Measurements from ENCODE around the gene SMARCA1. TPM values are rescaled to one million over a fixed set of nuclear protein-coding genes. Genes with fewer than 3 reads are reported as not detected.

Gene SMARCA1
- polyA plus RNA-seq, 1 experiment = 76.9 TPM

- TF ChIP-seq CTCF (IDR thresholded peaks at IDR 0.05; ENCODE audit: low read depth, low read length) = no peak
- CTCF ChIA-PET = no interaction called here
- no peaks in the 10 kb centered on the region for H3K27me3 ChIP-seq (ENCODE audit: control insufficient read depth, insufficient read depth, low read length)
- POLR2A ChIA-PET = no interaction called here
- no peak overlapping the region for H3K27ac ChIP-seq (ENCODE audit: low read depth, low read length)
- no peak overlapping the region for H3K4me3 ChIP-seq (ENCODE audit: low read depth, low read length)
- DNase-seq (ENCODE audit: low read depth, low spot score) = no peak
- no peaks in the 10 kb centered on the region for H3K9me3 ChIP-seq (ENCODE audit: control insufficient read depth, insufficient read depth, low read length)
Observed at GRCh38 chrX:129494887-129495286, 28.4 kb downstream of the SMARCA1 start.

- CTCF ChIA-PET = no interaction called here
- no peak for TF ChIP-seq CTCF (IDR thresholded peaks at IDR 0.05; ENCODE audit: low read depth, low read length)
- Histone ChIP-seq H3K9me3 (ENCODE audit: control insufficient read depth, insufficient read depth, low read length) (no peaks in the 10 kb centered on the region), H3K27me3 (ENCODE audit: control insufficient read depth, insufficient read depth, low read length) (no peaks in the 10 kb centered on the region), H3K27ac (ENCODE audit: low read depth, low read length) (no peak overlapping the region), H3K4me3 (ENCODE audit: low read depth, low read length) (no peak overlapping the region)
- no peak for DNase-seq (ENCODE audit: low read depth, low spot score)
- POLR2A ChIA-PET = no interaction called here
Observed at GRCh38 chrX:129493643-129494042, 29.6 kb downstream of the SMARCA1 start.

- DNase-seq (ENCODE audit: low read depth, low spot score) = no peak
- no peaks in the 10 kb centered on the region for H3K27me3 ChIP-seq (ENCODE audit: control insufficient read depth, insufficient read depth, low read length)
- POLR2A ChIA-PET = no interaction called here
- H3K27ac ChIP-seq (ENCODE audit: low read depth, low read length) = no peak overlapping the region
- CTCF ChIA-PET = no interaction called here
- TF ChIP-seq CTCF (IDR thresholded peaks at IDR 0.05; ENCODE audit: low read depth, low read length) = no peak
- no peak overlapping the region for H3K4me3 ChIP-seq (ENCODE audit: low read depth, low read length)
- no peaks in the 10 kb centered on the region for H3K9me3 ChIP-seq (ENCODE audit: control insufficient read depth, insufficient read depth, low read length)
Observed at GRCh38 chrX:129490330-129490729, 33.0 kb downstream of the SMARCA1 start.

GRCh38 chrX:129488359-129488758 is 34.9 kb downstream of the SMARCA1 start:
- no peak overlapping the region for H3K27ac ChIP-seq (ENCODE audit: low read depth, low read length)
- CTCF ChIA-PET = no interaction called here
- no peak for TF ChIP-seq CTCF (IDR thresholded peaks at IDR 0.05; ENCODE audit: low read depth, low read length)
- no peaks in the 10 kb centered on the region for H3K27me3 ChIP-seq (ENCODE audit: control insufficient read depth, insufficient read depth, low read length)
- H3K4me3 ChIP-seq (ENCODE audit: low read depth, low read length) = no peak overlapping the region
- no peak for DNase-seq (ENCODE audit: low read depth, low spot score)
- POLR2A ChIA-PET = no interaction called here
- no peaks in the 10 kb centered on the region for H3K9me3 ChIP-seq (ENCODE audit: control insufficient read depth, insufficient read depth, low read length)

- no peak for DNase-seq (ENCODE audit: low read depth, low spot score)
- no peak overlapping the region for H3K4me3 ChIP-seq (ENCODE audit: low read depth, low read length)
- H3K9me3 ChIP-seq (ENCODE audit: control insufficient read depth, insufficient read depth, low read length) = no peaks in the 10 kb centered on the region
- H3K27me3 ChIP-seq (ENCODE audit: control insufficient read depth, insufficient read depth, low read length) = no peaks in the 10 kb centered on the region
- CTCF ChIA-PET = no interaction called here
- no peak overlapping the region for H3K27ac ChIP-seq (ENCODE audit: low read depth, low read length)
- TF ChIP-seq CTCF (IDR thresholded peaks at IDR 0.05; ENCODE audit: low read depth, low read length) = no peak
- POLR2A ChIA-PET = no interaction called here
Observed at GRCh38 chrX:129480889-129481288, 42.4 kb downstream of the SMARCA1 start.
